OCI-LY7 (cell line): Measurements from ENCODE around the gene RNF186. TPM values are rescaled to one million over a fixed set of nuclear protein-coding genes. Genes with fewer than 3 reads are reported as not detected.
"Not testable (repeated sequence)": the region's sequence is repeated elsewhere in the genome, so short reads cannot be mapped to it uniquely, and the experiment has no call there.

Experiments used
- BruUV-seq: library from RNA; stranded (reverse); fragments of 400-500 nt; replicated peaks from 2 replicates; lab custom pipeline; 2021; lab: Mats Ljungman, UMichigan
- CTCF ChIA-PET: fragments of 300-600 bp; sonication (Branson Sonifier 250); formaldehyde crosslinking; loops from one replicate; lab custom pipeline; 2022; ENCODE audit warnings: antibody characterized with exemption; ENCODE audit not compliant: unreplicated experiment; lab: Charles Lee
- POLR2A ChIA-PET: fragments of 300-600 bp; sonication (Branson Sonifier 250); formaldehyde crosslinking; loops from one replicate; lab custom pipeline; 2022; ENCODE audit warnings: antibody characterized with exemption; lab: Charles Lee
- DNase-seq: peaks from one replicate; pipeline ENCODE4 v3.0.0-alpha.2; 2015; ENCODE audit warnings: low spot score
- H2AFZ ChIP-seq: fragments of 200-600 bp; sonication (generic), shearing (Covaris generic); 2 replicates; pipeline ENCODE4 v1.6.1; 2014; ENCODE audit warnings: mild to moderate bottlenecking, antibody characterized with exemption, low read length, moderate library complexity
- H3K27ac ChIP-seq: fragments of 200-600 bp; sonication (generic); 2 replicates; pipeline ENCODE4 v1.5.1; 2014; ENCODE audit warnings: mixed run types, low read depth, mild to moderate bottlenecking, moderate library complexity, low read length, inconsistent platforms; ENCODE audit not compliant: poor library complexity, severe bottlenecking
- H3K36me3 ChIP-seq: fragments of 200-600 bp; sonication (generic); 2 replicates; pipeline ENCODE4 v1.6.1; 2014; ENCODE audit warnings: mild to moderate bottlenecking, antibody characterized with exemption, low read length, moderate library complexity, mixed read lengths; ENCODE audit not compliant: insufficient read depth
- H3K4me1 ChIP-seq: fragments of 200-600 bp; sonication (generic); 2 replicates; pipeline ENCODE4 v1.5.1; 2014; ENCODE audit warnings: mild to moderate bottlenecking, low read length; ENCODE audit not compliant: insufficient read depth, poor library complexity, severe bottlenecking
- H3K4me2 ChIP-seq: fragments of 200-600 bp; sonication (generic); 2 replicates; pipeline ENCODE4 v1.6.1; 2014; ENCODE audit warnings: mild to moderate bottlenecking, low read length
- H3K4me3 ChIP-seq: fragments of 200-600 bp; sonication (generic); 2 replicates; pipeline ENCODE4 v1.5.1; 2014; ENCODE audit warnings: mild to moderate bottlenecking, low read depth, low read length; ENCODE audit not compliant: poor library complexity, severe bottlenecking
- H3K79me2 ChIP-seq: fragments of 200-600 bp; sonication (generic); 2 replicates; pipeline ENCODE4 v1.6.1; 2016; ENCODE audit warnings: low read depth, mild to moderate bottlenecking, low read length, moderate library complexity, mixed read lengths; ENCODE audit not compliant: insufficient read depth
- H3K9me2 ChIP-seq: fragments of 200-600 bp; sonication (generic); 2 replicates; pipeline ENCODE4 v1.6.1; 2016; ENCODE audit warnings: mild to moderate bottlenecking, low read length, mixed read lengths; ENCODE audit not compliant: insufficient read depth
- H3K9me3 ChIP-seq: fragments of 200-600 bp; sonication (generic); 2 replicates; pipeline ENCODE4 v1.6.1; 2014; ENCODE audit warnings: mild to moderate bottlenecking, mixed run types, low read length, mixed read lengths
- H4K20me1 ChIP-seq: fragments of 200-600 bp; sonication (generic); 2 replicates; pipeline ENCODE4 v1.6.1; 2014; ENCODE audit warnings: mild to moderate bottlenecking, antibody characterized with exemption, low read length, moderate library complexity, mixed read lengths; ENCODE audit not compliant: insufficient read depth
- EZH2phosphoT487 ChIP-seq: fragments of 200-600 bp; sonication (generic); IDR thresholded peaks from 2 replicates; pipeline ENCODE4 v1.6.1; 2018; ENCODE audit warnings: low read depth, borderline replicate concordance, mild to moderate bottlenecking, mixed run types, antibody characterized with exemption, low read length, moderate library complexity, mixed read lengths
- intact Hi-C: fragments of 100-400 bp; cut with micrococcal nuclease; formaldehyde crosslinking; loops from one replicate; pipeline ENCODE4 v1.10.0; 2022; ENCODE audit not compliant: unreplicated experiment
- total RNA-seq, 2 experiments: library from RNA; depleted of rRNA in 1 of 2; stranded (reverse); fragments of >200 nt in 1 of 2; shearing (Covaris generic) in 1 of 2; gene quantifications; 2 replicates each; pipeline ENCODE4 v1.2.3, GENCODE V29; 2014 to 2022
- TF ChIP-seq, protein P1 (sequence below): fragments of 200-600 bp; sonication (generic); conservative IDR thresholded peaks from 2 replicates; pipeline ENCODE4 v1.5.1; 2014; ENCODE audit warnings: mild to moderate bottlenecking, antibody characterized with exemption, low read length, moderate library complexity, mixed read lengths

The RNF186 gene
- total RNA-seq, 2 experiments from 2014 or later: not detected

DNA sequence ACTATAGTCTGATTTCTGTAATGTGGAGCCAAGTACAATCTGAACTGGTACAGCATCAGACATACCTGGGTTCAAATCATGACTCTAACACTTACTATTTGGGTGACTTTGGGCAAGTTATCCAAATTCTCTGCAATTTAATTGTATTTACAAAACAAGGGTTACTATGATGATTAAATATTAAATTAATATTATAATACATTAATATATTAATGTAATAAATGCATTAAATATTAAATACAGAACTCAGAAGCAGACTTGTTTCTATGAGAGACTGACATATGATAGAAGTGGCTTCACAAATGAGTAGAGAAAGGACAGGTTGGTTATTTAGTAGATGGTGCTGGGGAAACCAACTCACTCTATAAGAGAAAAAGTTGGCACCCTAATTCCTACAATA lies 39.8 kb upstream of the RNF186 start:
- POLR2A ChIA-PET: no interaction called here
- H3K79me2 ChIP-seq: no peaks in the 10 kb centered on the region
- CTCF ChIA-PET: no interaction called here
- DNase-seq: no peak
- H3K36me3 ChIP-seq: no peaks in the 10 kb centered on the region
- intact Hi-C loops: no loop called here
- H3K4me3 ChIP-seq: no peak overlapping the region
- H2AFZ ChIP-seq: no peak overlapping the region
- no TSS peak for BruUV-seq
- no peaks in the 10 kb centered on the region for H3K9me2 ChIP-seq
- H3K27ac ChIP-seq: no peak overlapping the region
- TF ChIP-seq, protein P1, sequence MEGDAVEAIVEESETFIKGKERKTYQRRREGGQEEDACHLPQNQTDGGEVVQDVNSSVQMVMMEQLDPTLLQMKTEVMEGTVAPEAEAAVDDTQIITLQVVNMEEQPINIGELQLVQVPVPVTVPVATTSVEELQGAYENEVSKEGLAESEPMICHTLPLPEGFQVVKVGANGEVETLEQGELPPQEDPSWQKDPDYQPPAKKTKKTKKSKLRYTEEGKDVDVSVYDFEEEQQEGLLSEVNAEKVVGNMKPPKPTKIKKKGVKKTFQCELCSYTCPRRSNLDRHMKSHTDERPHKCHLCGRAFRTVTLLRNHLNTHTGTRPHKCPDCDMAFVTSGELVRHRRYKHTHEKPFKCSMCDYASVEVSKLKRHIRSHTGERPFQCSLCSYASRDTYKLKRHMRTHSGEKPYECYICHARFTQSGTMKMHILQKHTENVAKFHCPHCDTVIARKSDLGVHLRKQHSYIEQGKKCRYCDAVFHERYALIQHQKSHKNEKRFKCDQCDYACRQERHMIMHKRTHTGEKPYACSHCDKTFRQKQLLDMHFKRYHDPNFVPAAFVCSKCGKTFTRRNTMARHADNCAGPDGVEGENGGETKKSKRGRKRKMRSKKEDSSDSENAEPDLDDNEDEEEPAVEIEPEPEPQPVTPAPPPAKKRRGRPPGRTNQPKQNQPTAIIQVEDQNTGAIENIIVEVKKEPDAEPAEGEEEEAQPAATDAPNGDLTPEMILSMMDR: no peak
- TF ChIP-seq EZH2phosphoT487: no peak
- no peaks in the 10 kb centered on the region for H3K4me1 ChIP-seq
- no peak overlapping the region for H3K4me2 ChIP-seq
- H4K20me1 ChIP-seq: no peaks in the 10 kb centered on the region
- H3K9me3 ChIP-seq: no peaks in the 10 kb centered on the region

DNA sequence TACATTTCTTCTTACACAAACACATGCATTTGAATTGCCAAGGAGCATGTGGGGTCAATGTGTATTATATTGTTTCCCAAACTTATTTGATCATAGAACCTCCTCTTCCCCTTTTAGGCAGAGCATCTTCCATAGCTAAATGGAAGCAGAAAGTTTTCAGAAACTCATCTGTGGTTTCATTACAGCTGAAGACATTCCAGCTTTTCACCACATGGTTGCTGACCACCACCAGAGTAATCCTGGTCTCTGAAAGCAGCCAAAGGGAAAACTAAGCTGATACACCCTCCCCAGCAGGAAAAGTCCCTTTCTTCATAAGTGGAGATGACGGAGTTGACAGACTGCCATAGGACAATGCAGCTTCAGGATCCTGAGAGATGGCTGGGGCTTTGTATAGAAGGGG lies 37.0 kb upstream of the RNF186 start:
- ChIA-PET CTCF (no interaction called here), POLR2A (interaction anchor here (0.7 kb wide), 1 partner anchor 65 kb away, joined by 3 read pairs; no protein-coding TSS in a partner anchor)
- BruUV-seq: no TSS peak
- intact Hi-C loops: no loop called here
- no peaks in the 10 kb centered on the region for H3K4me1 ChIP-seq
- no peaks in the 10 kb centered on the region for H3K79me2 ChIP-seq
- H3K4me2 ChIP-seq: no peak overlapping the region
- DNase-seq: no peak
- TF ChIP-seq EZH2phosphoT487: no peak
- TF ChIP-seq, protein P1: no peak
- H3K9me2 ChIP-seq: no peaks in the 10 kb centered on the region
- no peaks in the 10 kb centered on the region for H3K9me3 ChIP-seq
- H4K20me1 ChIP-seq: no peaks in the 10 kb centered on the region
- H3K27ac ChIP-seq: no peak overlapping the region
- H3K36me3 ChIP-seq: no peaks in the 10 kb centered on the region
- H2AFZ ChIP-seq: no peak overlapping the region
- H3K4me3 ChIP-seq: no peak overlapping the region

DNA sequence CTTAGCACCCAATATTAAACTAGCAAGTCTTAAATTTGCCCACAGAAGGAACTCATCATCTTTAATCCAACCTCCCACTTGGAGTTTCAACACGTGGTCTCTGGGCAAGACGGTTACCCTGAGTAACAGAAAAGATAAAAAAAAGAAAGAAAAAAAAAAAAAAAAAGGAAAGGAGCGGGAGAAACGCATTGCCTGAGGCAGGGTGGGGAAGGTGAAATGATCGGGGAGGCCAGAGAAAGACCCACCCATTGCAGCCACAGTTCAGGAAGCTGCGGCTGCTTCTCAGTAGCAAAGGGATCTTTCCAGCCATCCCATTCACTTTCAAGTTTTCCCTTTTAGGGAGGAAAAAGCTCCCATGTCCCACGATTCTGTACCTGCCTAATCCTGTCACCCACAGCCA lies 35.1 kb upstream of the RNF186 start:
- no TSS peak for BruUV-seq
- Histone ChIP-seq H3K9me3 (no peaks in the 10 kb centered on the region), H2AFZ (no peak overlapping the region), H3K9me2 (no peaks in the 10 kb centered on the region), H3K36me3 (no peaks in the 10 kb centered on the region), H3K27ac (no peak overlapping the region), H3K4me1 (no peaks in the 10 kb centered on the region), H3K79me2 (no peaks in the 10 kb centered on the region), H4K20me1 (no peaks in the 10 kb centered on the region), H3K4me3 (no peak overlapping the region), H3K4me2 (no peak overlapping the region)
- intact Hi-C loops: no loop called here
- ChIA-PET CTCF (no interaction called here), POLR2A (interaction anchor here (0.7 kb wide), 1 partner anchor 12 kb away, joined by 3 read pairs; no protein-coding TSS in a partner anchor)
- no peak for DNase-seq
- TF ChIP-seq, protein P1: no peak
- no peak for TF ChIP-seq EZH2phosphoT487

DNA sequence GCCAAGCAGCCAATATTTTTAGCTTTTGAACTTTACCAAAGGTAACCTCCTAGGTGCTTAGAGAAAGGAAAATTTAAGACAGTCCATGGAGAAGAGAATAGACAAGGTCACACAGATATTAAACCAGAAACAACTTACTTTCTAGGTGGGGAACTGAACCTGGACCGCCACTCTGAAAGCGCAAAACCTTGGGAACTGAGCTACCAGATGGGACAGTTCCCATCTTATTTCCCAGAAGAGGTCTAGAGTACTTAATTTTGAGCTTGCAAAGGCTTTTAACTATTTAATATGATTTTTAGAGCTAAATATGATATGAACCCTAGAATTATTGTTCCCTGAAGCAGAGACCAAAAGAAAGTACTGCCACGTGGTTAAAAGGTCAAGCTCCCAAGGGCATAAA lies 34.2 kb upstream of the RNF186 start:
- H3K9me2 ChIP-seq, H3K27ac ChIP-seq, H2AFZ ChIP-seq, H3K4me2 ChIP-seq, intact Hi-C loops, H3K79me2 ChIP-seq, DNase-seq, H3K4me1 ChIP-seq, H4K20me1 ChIP-seq, H3K4me3 ChIP-seq, CTCF ChIA-PET, BruUV-seq, H3K36me3 ChIP-seq, H3K9me3 ChIP-seq: not testable (repeated sequence)
- POLR2A ChIA-PET: interaction anchor here (0.6 to 0.9 kb wide), 3 partner anchors 9 to 773 kb away, joined by 3 to 4 read pairs (median 3); no protein-coding TSS in a partner anchor

DNA sequence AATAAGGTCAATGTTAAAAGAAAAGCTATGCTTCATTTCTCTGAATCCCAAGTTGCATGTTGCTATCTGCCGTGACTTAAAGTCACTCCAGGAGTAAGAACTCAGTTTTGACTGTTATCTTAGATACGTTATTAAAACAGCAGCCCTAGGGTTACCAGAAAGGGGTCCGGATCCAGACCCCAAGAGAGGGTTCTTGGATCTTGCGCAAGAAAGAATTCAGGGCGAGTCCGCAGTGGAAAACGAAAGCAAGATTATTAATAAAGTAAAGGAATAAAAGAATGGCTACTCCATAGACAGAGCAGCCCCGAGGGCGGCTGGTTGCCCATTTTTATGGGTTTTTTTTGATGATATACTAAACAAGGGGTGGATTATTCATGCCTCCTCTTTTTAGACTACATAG lies 32.3 kb upstream of the RNF186 start:
- H3K4me1 ChIP-seq, H3K9me3 ChIP-seq, H3K79me2 ChIP-seq, POLR2A ChIA-PET, H2AFZ ChIP-seq, H3K36me3 ChIP-seq, H4K20me1 ChIP-seq, H3K9me2 ChIP-seq, DNase-seq, CTCF ChIA-PET, intact Hi-C loops, H3K4me2 ChIP-seq, H3K27ac ChIP-seq, BruUV-seq, H3K4me3 ChIP-seq: not testable (repeated sequence)
